Neutrophil (primary cell): Measurements from ENCODE around the gene PNMA8C.

Source experiments
- H3K27ac ChIP-seq: fragments of 200-600 bp; sonication (generic); 2 replicates; pipeline ENCODE4 v1.5.1; 2016; ENCODE audit warnings: mild to moderate bottlenecking, moderate library complexity
- H3K27me3 ChIP-seq: fragments of 200-600 bp; sonication (generic); 2 replicates; pipeline ENCODE4 v1.6.0; 2016; ENCODE audit warnings: mild to moderate bottlenecking
- H3K36me3 ChIP-seq: fragments of 200-600 bp; sonication (generic); 2 replicates; pipeline ENCODE4 v1.5.1; 2017
- H3K4me1 ChIP-seq, 2 experiments: fragments of 200-600 bp in 1 of 2; sonication (generic) in 1 of 2; 1 replicate in 1 of 2; 2 replicates in 1 of 2; pipeline versions ENCODE4 v1.5.1 to v1.6.1; 2013 to 2016; ENCODE audit warnings: low read depth in 1 of 2, low read length in 1 of 2, mild to moderate bottlenecking in 1 of 2, moderate library complexity in 1 of 2; ENCODE audit not compliant: control insufficient read depth in 1 of 2, insufficient read depth in 1 of 2
- H3K4me3 ChIP-seq, 2 experiments: fragments of 200-600 bp in 1 of 2; sonication (generic) in 1 of 2; 1 replicate in 1 of 2; 2 replicates in 1 of 2; pipeline ENCODE4 v1.5.1; 2013 to 2016; ENCODE audit warnings: low read depth in 1 of 2, low read length in 1 of 2, mild to moderate bottlenecking in 1 of 2, moderate library complexity in 1 of 2
- H3K9me3 ChIP-seq: fragments of 200-600 bp; sonication (generic); 2 replicates; pipeline ENCODE4 v1.5.1; 2016
- CTCF ChIP-seq: fragments of 200-600 bp; sonication (generic); IDR thresholded peaks from 2 replicates; pipeline ENCODE4 v1.5.1; 2016; ENCODE audit warnings: antibody characterized with exemption

Gene PNMA8C

GRCh38 chr19:46431824-46432223, 3.1 kb upstream of the PNMA8C start:
- no peaks in the 10 kb centered on the region for H3K36me3 ChIP-seq
- no peak overlapping the region for H3K4me3 ChIP-seq
- H3K4me1 ChIP-seq = peaks cover 0 to 4% of the 10 kb centered on the region in 2 experiments
- H3K9me3 ChIP-seq = no peaks in the 10 kb centered on the region
- peaks cover 71% of the 10 kb centered on the region for H3K27me3 ChIP-seq
- no peak for TF ChIP-seq CTCF
- no peak overlapping the region for H3K27ac ChIP-seq

- peaks cover 0 to 4% of the 10 kb centered on the region in 2 experiments for H3K4me1 ChIP-seq
- no peaks in the 10 kb centered on the region for H3K9me3 ChIP-seq
- no peak overlapping the region for H3K27ac ChIP-seq
- peaks cover 88% of the 10 kb centered on the region for H3K27me3 ChIP-seq
- H3K4me3 ChIP-seq = no peak overlapping the region
- no peak for TF ChIP-seq CTCF
- H3K36me3 ChIP-seq = no peaks in the 10 kb centered on the region
Observed at GRCh38 chr19:46429999-46430398, 1.3 kb upstream of the PNMA8C start.

GRCh38 chr19:46427518-46428045, 1.2 kb downstream of the PNMA8C start:
- Histone ChIP-seq H3K4me1 (peaks cover 0 to 4% of the 10 kb centered on the region in 2 experiments), H3K36me3 (no peaks in the 10 kb centered on the region), H3K27me3 (peaks cover 87% of the 10 kb centered on the region), H3K9me3 (no peaks in the 10 kb centered on the region), H3K27ac (no peak overlapping the region), H3K4me3 (no peak overlapping the region)
- TF ChIP-seq CTCF = no peak

- peaks cover 0 to 4% of the 10 kb centered on the region in 2 experiments for H3K4me1 ChIP-seq
- no peak overlapping the region for H3K27ac ChIP-seq
- TF ChIP-seq CTCF = no peak
- H3K4me3 ChIP-seq = no peak overlapping the region
- H3K9me3 ChIP-seq = no peaks in the 10 kb centered on the region
- peaks cover 80% of the 10 kb centered on the region for H3K27me3 ChIP-seq
- no peaks in the 10 kb centered on the region for H3K36me3 ChIP-seq
Observed at GRCh38 chr19:46426506-46427162, 2.1 kb downstream of the PNMA8C start.

DNA sequence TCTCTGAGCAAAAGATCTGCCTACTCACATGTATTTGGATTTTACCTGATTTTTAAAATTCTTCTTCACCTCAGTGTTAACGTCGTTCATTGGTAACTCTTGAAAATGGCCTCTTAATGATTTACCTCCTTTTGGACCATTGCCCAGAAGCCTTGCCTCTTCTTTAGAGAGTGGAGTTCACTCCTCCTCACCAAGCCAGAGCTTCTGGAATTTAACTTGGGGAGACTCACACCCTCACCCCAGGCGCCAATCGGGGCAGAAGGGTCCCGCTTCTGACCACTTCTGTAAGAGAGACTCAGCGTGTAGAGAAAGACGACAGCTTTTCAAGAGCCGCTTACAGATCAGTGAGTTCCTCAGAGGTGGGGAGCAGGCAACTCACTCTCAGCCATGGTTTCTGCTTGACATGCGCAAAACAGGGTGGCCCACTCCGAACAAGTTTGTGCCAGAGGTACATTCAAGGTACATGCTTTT, 2.7 kb downstream of the PNMA8C start:
- Histone ChIP-seq H3K27me3 (peaks cover 75% of the 10 kb centered on the region), H3K36me3 (no peaks in the 10 kb centered on the region), H3K9me3 (no peaks in the 10 kb centered on the region), H3K4me3 (no peak overlapping the region), H3K4me1 (peaks cover 0 to 4% of the 10 kb centered on the region in 2 experiments), H3K27ac (no peak overlapping the region)
- TF ChIP-seq CTCF = no peak
